Mucosa of rectum (tissue), 2 donors: ENCODE data around the gene NCOR2.

Experiments used
- H3K27ac ChIP-seq, 2 donors: one replicate each; pipeline ENCODE4 v1.7.0; 2013; ENCODE audit warnings: inconsistent platforms in 2 of 2, low read depth in 2 of 2, low read length in 2 of 2
- H3K27me3 ChIP-seq, 2 donors: one replicate each; pipeline ENCODE4 v1.7.0; 2013; ENCODE audit warnings: low read length in 2 of 2; ENCODE audit not compliant: control insufficient read depth in 2 of 2, insufficient read depth in 2 of 2
- H3K36me3 ChIP-seq, 2 donors: one replicate each; pipeline ENCODE4 v1.7.0; 2013; ENCODE audit warnings: low read length in 2 of 2; ENCODE audit not compliant: control insufficient read depth in 2 of 2, insufficient read depth in 2 of 2
- H3K4me1 ChIP-seq, 2 donors: one replicate each; pipeline ENCODE4 v1.7.0; 2013; ENCODE audit warnings: low read length in 2 of 2, mild to moderate bottlenecking in 1 of 2; ENCODE audit not compliant: control insufficient read depth in 2 of 2, insufficient read depth in 2 of 2
- H3K4me3 ChIP-seq, 2 donors: one replicate each; pipeline ENCODE4 v1.7.0; 2013; ENCODE audit warnings: low read length in 2 of 2
- H3K9ac ChIP-seq, 2 donors: one replicate each; pipeline ENCODE4 v1.7.0; 2013; ENCODE audit warnings: low read length in 2 of 2, low read depth in 1 of 2, mild to moderate bottlenecking in 1 of 2
- H3K9me3 ChIP-seq, 2 donors: one replicate each; pipeline ENCODE4 v1.7.0; 2013; ENCODE audit warnings: low read length in 2 of 2; ENCODE audit not compliant: control insufficient read depth in 2 of 2
- donor health status: healthy.
- donor health status: Normal muscosa, but diverticular disease.

Gene NCOR2

GRCh38 chr12:124566161-124566996 lies 1.0 kb downstream of the NCOR2 start:
- Histone ChIP-seq H3K27me3 (no peaks in the 10 kb centered on the region), H3K27ac (peak overlapping the region; percentile 96), H3K9ac (peak overlapping the region; percentile 89 to 92), H3K36me3 (no peaks in the 10 kb centered on the region), H3K4me1 (peaks cover 10 to 21% of the 10 kb centered on the region in 2 donors), H3K9me3 (no peaks in the 10 kb centered on the region), H3K4me3 (peak overlapping the region; percentile 84 to 93)

GRCh38 chr12:124565656-124566160 lies 1.7 kb downstream of the NCOR2 start:
- no peaks in the 10 kb centered on the region for H3K27me3 ChIP-seq
- no peaks in the 10 kb centered on the region for H3K9me3 ChIP-seq
- H3K36me3 ChIP-seq = no peaks in the 10 kb centered on the region
- H3K9ac ChIP-seq = peak overlapping the region; percentile 89 to 92
- peaks cover 10 to 21% of the 10 kb centered on the region in 2 donors for H3K4me1 ChIP-seq
- H3K27ac ChIP-seq = peak overlapping the region; percentile 96
- peak overlapping the region; percentile 84 to 93 for H3K4me3 ChIP-seq

GRCh38 chr12:124564971-124565491 lies 2.4 kb downstream of the NCOR2 start:
- H3K9me3 ChIP-seq = no peaks in the 10 kb centered on the region
- no peak overlapping the region for H3K4me3 ChIP-seq
- H3K27me3 ChIP-seq = no peaks in the 10 kb centered on the region
- H3K27ac ChIP-seq = no peak overlapping the region
- peaks cover 10 to 21% of the 10 kb centered on the region in 2 donors for H3K4me1 ChIP-seq
- H3K36me3 ChIP-seq = no peaks in the 10 kb centered on the region
- H3K9ac ChIP-seq = no peak overlapping the region

DNA sequence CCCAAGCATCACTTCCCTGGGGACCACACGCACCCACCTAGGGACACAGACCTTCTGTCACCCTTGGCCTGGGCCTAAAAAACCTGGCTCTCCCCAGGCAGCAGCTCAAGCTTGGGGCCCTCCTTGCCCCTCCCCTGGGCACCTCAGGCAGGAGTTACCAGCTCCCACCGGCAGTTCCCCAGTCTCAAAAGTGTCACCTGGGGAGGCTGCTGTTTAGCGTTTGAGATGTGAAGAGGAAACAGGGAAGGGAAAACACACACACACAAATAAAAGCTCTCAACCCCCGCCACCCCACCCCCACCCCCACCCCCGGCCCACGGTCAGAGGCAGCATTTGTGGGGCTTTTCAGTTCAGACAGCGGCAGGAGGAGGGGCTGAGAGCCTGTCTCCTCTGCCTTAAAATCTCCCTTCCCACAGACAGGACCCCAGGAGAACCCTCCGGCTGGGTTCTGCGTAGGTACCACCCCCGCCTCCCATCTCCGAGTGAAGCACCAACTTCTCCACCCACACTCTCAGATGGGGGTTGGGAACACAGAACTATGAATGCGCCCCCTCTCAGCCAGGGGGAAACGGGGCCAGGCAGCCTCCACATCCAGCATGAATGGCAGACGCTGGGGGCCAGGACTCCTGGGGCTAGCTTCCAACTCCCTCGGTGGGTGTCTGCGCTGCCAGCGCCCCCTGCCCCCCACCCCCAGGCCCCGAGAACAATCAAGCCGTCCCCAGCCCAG lies 3.0 kb downstream of the NCOR2 start:
- Histone ChIP-seq H3K27ac (no peak overlapping the region), H3K36me3 (no peaks in the 10 kb centered on the region), H3K4me3 (no peak overlapping the region), H3K4me1 (peaks cover 10 to 21% of the 10 kb centered on the region in 2 donors), H3K9ac (no peak overlapping the region), H3K9me3 (no peaks in the 10 kb centered on the region), H3K27me3 (no peaks in the 10 kb centered on the region)

DNA sequence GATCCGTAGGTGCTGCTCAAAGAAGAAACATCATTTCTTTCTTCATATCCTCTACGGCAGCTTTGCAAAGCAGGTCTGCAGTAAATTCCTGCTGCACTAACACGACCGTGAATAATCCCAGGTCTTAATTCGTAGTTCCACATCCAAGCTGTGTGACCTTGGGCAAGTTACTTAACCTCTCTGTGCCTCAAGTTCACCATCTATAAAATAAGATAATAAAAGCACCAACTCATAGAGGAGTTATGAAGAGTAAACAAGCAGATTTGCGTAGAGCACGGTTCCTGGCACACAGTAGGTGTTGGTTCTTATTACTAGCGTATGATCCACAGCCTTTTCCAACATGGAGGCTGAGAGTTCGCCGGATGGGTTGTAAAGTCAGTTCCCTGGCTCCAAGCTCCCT lies 3.6 kb downstream of the NCOR2 start:
- Histone ChIP-seq H3K4me3 (no peak overlapping the region), H3K27me3 (no peaks in the 10 kb centered on the region), H3K36me3 (no peaks in the 10 kb centered on the region), H3K9me3 (no peaks in the 10 kb centered on the region), H3K9ac (no peak overlapping the region), H3K27ac (no peak overlapping the region), H3K4me1 (peaks cover 8 to 21% of the 10 kb centered on the region in 2 donors)

DNA sequence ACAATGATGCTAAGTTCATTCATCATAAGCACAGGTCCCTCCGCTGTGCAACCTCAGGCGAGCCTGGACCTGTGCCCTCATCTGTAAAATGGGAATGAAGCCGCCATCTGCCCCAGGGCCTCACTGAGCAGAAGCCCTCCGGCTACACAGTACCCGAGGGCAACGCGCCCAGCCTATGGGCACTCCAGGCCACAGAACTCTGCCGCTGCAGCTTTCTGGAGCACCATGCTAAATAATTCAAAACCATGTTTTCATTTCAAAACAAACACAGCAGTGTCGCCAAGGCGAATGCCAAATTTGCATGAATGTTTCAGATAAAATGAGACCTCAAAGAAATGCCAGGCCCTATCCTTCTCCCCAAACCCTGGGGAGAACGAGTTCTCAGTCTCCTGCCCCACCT lies 4.0 kb downstream of the NCOR2 start:
- H3K27ac ChIP-seq = no peak overlapping the region
- no peaks in the 10 kb centered on the region for H3K27me3 ChIP-seq
- peaks cover 8 to 18% of the 10 kb centered on the region in 2 donors for H3K4me1 ChIP-seq
- H3K4me3 ChIP-seq = no peak overlapping the region
- no peaks in the 10 kb centered on the region for H3K36me3 ChIP-seq
- H3K9me3 ChIP-seq = no peaks in the 10 kb centered on the region
- no peak overlapping the region for H3K9ac ChIP-seq

- H3K4me1 ChIP-seq = peaks cover 4 to 14% of the 10 kb centered on the region in 2 donors
- H3K27ac ChIP-seq = no peak overlapping the region
- H3K4me3 ChIP-seq = no peak overlapping the region
- H3K9me3 ChIP-seq = no peaks in the 10 kb centered on the region
- no peaks in the 10 kb centered on the region for H3K36me3 ChIP-seq
- no peaks in the 10 kb centered on the region for H3K27me3 ChIP-seq
- no peak overlapping the region for H3K9ac ChIP-seq
These were observed 4.6 kb downstream of the NCOR2 start for GRCh38 chr12:124562796-124563181.

GRCh38 chr12:124562018-124562795 lies 5.2 kb downstream of the NCOR2 start:
- peaks cover 4 to 15% of the 10 kb centered on the region in 2 donors for H3K4me1 ChIP-seq
- no peak overlapping the region for H3K9ac ChIP-seq
- H3K9me3 ChIP-seq = no peaks in the 10 kb centered on the region
- no peak overlapping the region for H3K27ac ChIP-seq
- no peaks in the 10 kb centered on the region for H3K27me3 ChIP-seq
- no peaks in the 10 kb centered on the region for H3K36me3 ChIP-seq
- H3K4me3 ChIP-seq = no peak overlapping the region

DNA sequence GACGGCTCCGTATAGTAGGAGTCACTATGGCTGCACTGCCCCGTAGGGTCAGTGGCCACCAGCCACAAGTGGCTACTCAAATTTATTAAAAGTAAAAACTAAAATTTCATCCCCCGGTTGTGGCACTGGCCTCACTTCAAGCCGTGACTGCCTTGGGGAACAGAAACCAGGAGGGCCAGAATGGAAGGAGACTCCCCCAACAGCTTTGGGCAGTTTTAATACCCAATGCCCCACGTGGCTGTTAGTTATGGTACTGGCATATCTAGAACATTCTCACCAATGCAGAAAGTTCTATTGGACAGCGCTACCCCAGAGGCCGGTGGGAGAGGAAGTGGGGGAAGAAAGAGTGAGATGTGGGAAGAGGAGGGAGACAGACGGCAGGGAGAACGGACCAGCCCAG lies 6.2 kb downstream of the NCOR2 start:
- H3K9ac ChIP-seq = no peak overlapping the region

More for the DNA sequence above, 6.2 kb downstream of the NCOR2 start:
- no peaks in the 10 kb centered on the region for H3K9me3 ChIP-seq
- peak overlapping the region in 1 of 2 donors; percentile 0 for H3K27ac ChIP-seq
- H3K4me1 ChIP-seq = peaks cover 4 to 16% of the 10 kb centered on the region in 2 donors
- no peak overlapping the region for H3K4me3 ChIP-seq
- no peaks in the 10 kb centered on the region for H3K27me3 ChIP-seq
- H3K36me3 ChIP-seq = no peaks in the 10 kb centered on the region
